ENCODE data around the gene ANGPTL2. TPM values are rescaled to one million over a fixed set of nuclear protein-coding genes. Genes with fewer than 3 reads are reported as not detected.

Gene ANGPTL2
- total RNA-seq, 1 experiment from 2014 or later, result 0.08 TPM

GRCh38 chr9:127049044-127049443 lies 73.4 kb downstream of the ANGPTL2 start:
- no peaks in the 10 kb centered on the region for H3K27me3 ChIP-seq (ENCODE audit: control insufficient read depth, insufficient read depth, low read length)
- ATAC-seq (peak; percentile 85), DNase-seq (ENCODE audit: low read depth, low spot score) (peak; percentile 69)
- intact Hi-C loops (cut with micrococcal nuclease; ENCODE audit: unreplicated experiment), result no loop called here
- H3K36me3 ChIP-seq (ENCODE audit: control insufficient read depth, insufficient read depth, low read length), result no peaks in the 10 kb centered on the region
- in situ Hi-C loops (cut with HindIII; ENCODE audit: low pct_unique_long_range_greater_than_20kb, low sequenced_read_pairs), result no loop called here
- H3K27ac ChIP-seq (ENCODE audit: low read length), result no peak overlapping the region
- TF ChIP-seq REST (IDR thresholded peaks at IDR 0.05; ENCODE audit: insufficient read depth in 1 of 2, low read depth in 2 of 2, low read length in 1 of 2), result no peak
- TF ChIP-seq SIN3A (IDR thresholded peaks at IDR 0.05; ENCODE audit: borderline replicate concordance, insufficient read depth, low read depth, low read length), result no peak
- no TSS peak for BruUV-seq (replicated peaks)
- H3K4me3 ChIP-seq (ENCODE audit: low read depth in 2 of 2, low read length in 2 of 2), result no peak overlapping the region
- CTCF ChIA-PET, result no interaction called here
- POLR2A ChIA-PET, result interaction anchor here (0.6 kb wide), 1 partner anchor 19 kb away, joined by 3 read pairs; no protein-coding TSS in a partner anchor
- no peaks in the 10 kb centered on the region for H3K9me3 ChIP-seq (ENCODE audit: control insufficient read depth, insufficient read depth, low read depth, low read length)
- peaks cover 7% of the 10 kb centered on the region for H3K4me1 ChIP-seq (ENCODE audit: control insufficient read depth, insufficient read depth, low read length)

GRCh38 chr9:127047971-127048370 lies 74.5 kb downstream of the ANGPTL2 start:
- ATAC-seq, result no peak
- POLR2A ChIA-PET, result no interaction called here

More at GRCh38 chr9:127047971-127048370, 74.5 kb downstream of the ANGPTL2 start:
- in situ Hi-C loops (cut with HindIII; ENCODE audit: low pct_unique_long_range_greater_than_20kb, low sequenced_read_pairs), result no loop called here
- peaks cover 7% of the 10 kb centered on the region for H3K4me1 ChIP-seq (ENCODE audit: control insufficient read depth, insufficient read depth, low read length)
- TF ChIP-seq CTCF (IDR thresholded peaks at IDR 0.05), result no peak
- TF ChIP-seq SIN3A (IDR thresholded peaks at IDR 0.05; ENCODE audit: borderline replicate concordance, insufficient read depth, low read depth, low read length), result no peak
- TF ChIP-seq TCF7L2 (IDR thresholded peaks at IDR 0.05; ENCODE audit: low read depth, low read length), result no peak
- TF ChIP-seq POLR2AphosphoS5 (IDR thresholded peaks at IDR 0.05; ENCODE audit: low read depth, low read length), result no peak
- no peak for TF ChIP-seq REST (IDR thresholded peaks at IDR 0.05; ENCODE audit: insufficient read depth in 1 of 2, low read depth in 2 of 2, low read length in 1 of 2)
- no peaks in the 10 kb centered on the region for H3K9me3 ChIP-seq (ENCODE audit: control insufficient read depth, insufficient read depth, low read depth, low read length)
- no peak for DNase-seq (ENCODE audit: low read depth, low spot score)
- H3K27me3 ChIP-seq (ENCODE audit: control insufficient read depth, insufficient read depth, low read length), result no peaks in the 10 kb centered on the region
- H3K4me3 ChIP-seq (ENCODE audit: low read depth in 2 of 2, low read length in 2 of 2), result no peak overlapping the region
- H3K27ac ChIP-seq (ENCODE audit: low read length), result no peak overlapping the region
- CTCF ChIA-PET, result no interaction called here
- H3K36me3 ChIP-seq (ENCODE audit: control insufficient read depth, insufficient read depth, low read length), result no peaks in the 10 kb centered on the region
- no TSS peak for BruUV-seq (replicated peaks)
- intact Hi-C loops (cut with micrococcal nuclease; ENCODE audit: unreplicated experiment), result no loop called here

Data from Panc1 (cell line).